AG08396 (cell line): Measurements from ENCODE around the gene CNPY1.

Source experiments
- DNase-seq: peaks from one replicate; pipeline ENCODE4 v3.0.0; 2012; ENCODE audit warnings: low spot score, mixed read lengths

CNPY1 gene

GRCh38 chr7:155466142-155466813 lies 80.1 kb downstream of the CNPY1 start:
- DNase-seq, result no peak

GRCh38 chr7:155465761-155466141 lies 80.6 kb downstream of the CNPY1 start:
- no peak for DNase-seq

- no peak for DNase-seq
Observed at GRCh38 chr7:155464948-155465739, 81.2 kb downstream of the CNPY1 start.

GRCh38 chr7:155464183-155464582 lies 82.2 kb downstream of the CNPY1 start:
- no peak for DNase-seq

GRCh38 chr7:155463114-155463811 lies 83.1 kb downstream of the CNPY1 start:
- no peak for DNase-seq

GRCh38 chr7:155462163-155462735 lies 84.1 kb downstream of the CNPY1 start:
- DNase-seq, result no peak

GRCh38 chr7:155461631-155462030 lies 84.7 kb downstream of the CNPY1 start:
- DNase-seq, result no peak

- DNase-seq, result no peak
Observed at GRCh38 chr7:155460926-155461613, 85.3 kb downstream of the CNPY1 start.

- no peak for DNase-seq
Observed at GRCh38 chr7:155459700-155460461, 86.5 kb downstream of the CNPY1 start.

- DNase-seq, result no peak
Observed at GRCh38 chr7:155458878-155459699, 87.3 kb downstream of the CNPY1 start.

- DNase-seq, result no peak
Observed at GRCh38 chr7:155458111-155458877, 88.1 kb downstream of the CNPY1 start, which contains the start of gene EN2. EN2 (plus strand) TSS chr7:155458129; CDS start chr7:155458378, 249 bp downstream.

GRCh38 chr7:155457544-155458110 lies 88.7 kb downstream of the CNPY1 start:
- no peak for DNase-seq

- DNase-seq, result peak; percentile 69
Observed at GRCh38 chr7:155456738-155457543, 89.4 kb downstream of the CNPY1 start.

GRCh38 chr7:155455776-155456737 lies 90.3 kb downstream of the CNPY1 start:
- no peak for DNase-seq

- no peak for DNase-seq
Observed at GRCh38 chr7:155455132-155455693, 91.1 kb downstream of the CNPY1 start.
